Measurements from ENCODE around the gene CYTH2.
A peak's percentile ranks its signal among the peaks of the same experiment; 100 is the strongest.

The CYTH2 gene, protein sequence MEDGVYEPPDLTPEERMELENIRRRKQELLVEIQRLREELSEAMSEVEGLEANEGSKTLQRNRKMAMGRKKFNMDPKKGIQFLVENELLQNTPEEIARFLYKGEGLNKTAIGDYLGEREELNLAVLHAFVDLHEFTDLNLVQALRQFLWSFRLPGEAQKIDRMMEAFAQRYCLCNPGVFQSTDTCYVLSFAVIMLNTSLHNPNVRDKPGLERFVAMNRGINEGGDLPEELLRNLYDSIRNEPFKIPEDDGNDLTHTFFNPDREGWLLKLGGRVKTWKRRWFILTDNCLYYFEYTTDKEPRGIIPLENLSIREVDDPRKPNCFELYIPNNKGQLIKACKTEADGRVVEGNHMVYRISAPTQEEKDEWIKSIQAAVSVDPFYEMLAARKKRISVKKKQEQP

GRCh38 chr19:48469289-48469881 is at the start of gene CYTH2:
Gene CYTH2 (plus strand): TSS chr19:48469369. CDS start chr19:48469508, 139 bp downstream.
- no peak for TF ChIP-seq CSDC2 (CRISPR knock-in tag; IDR thresholded peaks at IDR 0.05)
- TF ChIP-seq GLIS3 (CRISPR knock-in tag; IDR thresholded peaks at IDR 0.05), result 0 out of 2 replicates have a peak, but pooled peaks have one; percentile 60
- TF ChIP-seq ESRRG (CRISPR knock-in tag; IDR thresholded peaks at IDR 0.05), result 0 out of 2 replicates have a peak, but pooled peaks have one; percentile 12
- TF ChIP-seq, protein P1, sequence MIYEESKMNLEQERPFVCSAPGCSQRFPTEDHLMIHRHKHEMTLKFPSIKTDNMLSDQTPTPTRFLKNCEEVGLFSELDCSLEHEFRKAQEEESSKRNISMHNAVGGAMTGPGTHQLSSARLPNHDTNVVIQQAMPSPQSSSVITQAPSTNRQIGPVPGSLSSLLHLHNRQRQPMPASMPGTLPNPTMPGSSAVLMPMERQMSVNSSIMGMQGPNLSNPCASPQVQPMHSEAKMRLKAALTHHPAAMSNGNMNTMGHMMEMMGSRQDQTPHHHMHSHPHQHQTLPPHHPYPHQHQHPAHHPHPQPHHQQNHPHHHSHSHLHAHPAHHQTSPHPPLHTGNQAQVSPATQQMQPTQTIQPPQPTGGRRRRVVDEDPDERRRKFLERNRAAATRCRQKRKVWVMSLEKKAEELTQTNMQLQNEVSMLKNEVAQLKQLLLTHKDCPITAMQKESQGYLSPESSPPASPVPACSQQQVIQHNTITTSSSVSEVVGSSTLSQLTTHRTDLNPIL (CRISPR knock-in tag; IDR thresholded peaks at IDR 0.05; ENCODE audit: low read depth), result no peak
- peak; percentile 70; the same call in 1 of the 2 replicates for TF ChIP-seq POU6F1 (CRISPR knock-in tag; IDR thresholded peaks at IDR 0.05; ENCODE audit: borderline replicate concordance, low read depth)
- TF ChIP-seq SNAI2 (CRISPR knock-in tag; IDR thresholded peaks at IDR 0.05), result no peak
- 0 out of 2 replicates have a peak, but pooled peaks have one; percentile 68 for TF ChIP-seq ZFP3 (CRISPR knock-in tag; IDR thresholded peaks at IDR 0.05)
- 0 out of 2 replicates have a peak, but pooled peaks have one; percentile 11 for TF ChIP-seq TCF4 (CRISPR knock-in tag; IDR thresholded peaks at IDR 0.05; ENCODE audit: borderline replicate concordance)
- no peak for TF ChIP-seq OSR1 (CRISPR knock-in tag; IDR thresholded peaks at IDR 0.05)
- ATAC-seq, result peak; percentile 82

DNA sequence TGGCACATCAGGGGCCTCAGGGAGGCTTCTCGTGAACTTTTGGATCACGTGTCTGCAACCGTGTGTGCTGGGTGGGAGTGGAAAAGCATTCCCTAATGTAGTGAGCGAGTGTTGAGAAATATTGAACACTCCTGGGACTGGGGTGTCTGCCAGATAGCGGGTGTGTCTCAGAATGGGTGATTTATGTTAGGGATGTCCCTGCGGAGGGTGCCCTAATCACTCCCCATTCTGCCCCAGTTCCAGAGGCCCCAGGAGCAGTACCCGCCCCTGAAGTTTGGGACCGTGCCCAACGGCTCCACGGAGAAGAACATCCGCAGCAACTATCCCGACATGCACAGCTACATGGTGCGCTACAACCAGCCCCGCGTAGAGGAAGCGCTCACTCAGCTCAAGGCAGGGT is 47.6 kb upstream of the CYTH2 start:
- no peak for ATAC-seq
- no peak for TF ChIP-seq TOX (CRISPR knock-in tag; IDR thresholded peaks at IDR 0.05; ENCODE audit: borderline replicate concordance)
- TF ChIP-seq TCF4 (CRISPR knock-in tag; IDR thresholded peaks at IDR 0.05; ENCODE audit: borderline replicate concordance), result no peak
- TF ChIP-seq ZFP30 (CRISPR knock-in tag; IDR thresholded peaks at IDR 0.05), result no peak
- TF ChIP-seq, protein P2, sequence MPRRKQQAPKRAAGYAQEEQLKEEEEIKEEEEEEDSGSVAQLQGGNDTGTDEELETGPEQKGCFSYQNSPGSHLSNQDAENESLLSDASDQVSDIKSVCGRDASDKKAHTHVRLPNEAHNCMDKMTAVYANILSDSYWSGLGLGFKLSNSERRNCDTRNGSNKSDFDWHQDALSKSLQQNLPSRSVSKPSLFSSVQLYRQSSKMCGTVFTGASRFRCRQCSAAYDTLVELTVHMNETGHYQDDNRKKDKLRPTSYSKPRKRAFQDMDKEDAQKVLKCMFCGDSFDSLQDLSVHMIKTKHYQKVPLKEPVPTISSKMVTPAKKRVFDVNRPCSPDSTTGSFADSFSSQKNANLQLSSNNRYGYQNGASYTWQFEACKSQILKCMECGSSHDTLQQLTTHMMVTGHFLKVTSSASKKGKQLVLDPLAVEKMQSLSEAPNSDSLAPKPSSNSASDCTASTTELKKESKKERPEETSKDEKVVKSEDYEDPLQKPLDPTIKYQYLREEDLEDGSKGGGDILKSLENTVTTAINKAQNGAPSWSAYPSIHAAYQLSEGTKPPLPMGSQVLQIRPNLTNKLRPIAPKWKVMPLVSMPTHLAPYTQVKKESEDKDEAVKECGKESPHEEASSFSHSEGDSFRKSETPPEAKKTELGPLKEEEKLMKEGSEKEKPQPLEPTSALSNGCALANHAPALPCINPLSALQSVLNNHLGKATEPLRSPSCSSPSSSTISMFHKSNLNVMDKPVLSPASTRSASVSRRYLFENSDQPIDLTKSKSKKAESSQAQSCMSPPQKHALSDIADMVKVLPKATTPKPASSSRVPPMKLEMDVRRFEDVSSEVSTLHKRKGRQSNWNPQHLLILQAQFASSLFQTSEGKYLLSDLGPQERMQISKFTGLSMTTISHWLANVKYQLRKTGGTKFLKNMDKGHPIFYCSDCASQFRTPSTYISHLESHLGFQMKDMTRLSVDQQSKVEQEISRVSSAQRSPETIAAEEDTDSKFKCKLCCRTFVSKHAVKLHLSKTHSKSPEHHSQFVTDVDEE (CRISPR knock-in tag; IDR thresholded peaks at IDR 0.05), result no peak
- TF ChIP-seq ISL1 (CRISPR knock-in tag; IDR thresholded peaks at IDR 0.05), result no peak
- TF ChIP-seq PATZ1 (CRISPR knock-in tag; IDR thresholded peaks at IDR 0.05; ENCODE audit: borderline replicate concordance), result no peak
- no peak for TF ChIP-seq OSR1 (CRISPR knock-in tag; IDR thresholded peaks at IDR 0.05)
- no peak for TF ChIP-seq ZNF70 (CRISPR knock-in tag; IDR thresholded peaks at IDR 0.05)
- TF ChIP-seq PPARA (CRISPR knock-in tag; IDR thresholded peaks at IDR 0.05; ENCODE audit: borderline replicate concordance), result no peak
- TF ChIP-seq POU6F1 (CRISPR knock-in tag; IDR thresholded peaks at IDR 0.05; ENCODE audit: borderline replicate concordance, low read depth), result no peak
- no peak for TF ChIP-seq CSDC2 (CRISPR knock-in tag; IDR thresholded peaks at IDR 0.05)
- no peak for TF ChIP-seq GLIS3 (CRISPR knock-in tag; IDR thresholded peaks at IDR 0.05)
- no peak for TF ChIP-seq ZNF565 (CRISPR knock-in tag; conservative IDR thresholded peaks at IDR 0.05; ENCODE audit: low read depth)
- TF ChIP-seq ZNF8 (CRISPR knock-in tag; IDR thresholded peaks at IDR 0.05), result no peak
- TF ChIP-seq ARNTL (CRISPR knock-in tag; IDR thresholded peaks at IDR 0.05; ENCODE audit: borderline replicate concordance, low read depth), result no peak
- TF ChIP-seq, protein P1 (CRISPR knock-in tag; IDR thresholded peaks at IDR 0.05; ENCODE audit: low read depth), result no peak
